Tibial nerve (tissue), 4 donors: ENCODE results near the gene FBLIM1. TPM values are rescaled to one million over a fixed set of nuclear protein-coding genes. Genes with fewer than 3 reads are reported as not detected.

Source experiments
- DNase-seq, 2 donors: peaks; one replicate each; pipeline ENCODE4 v3.0.0-alpha.2; 2019; ENCODE audit warnings: low spot score in 2 of 2
- H3K27ac ChIP-seq, 4 donors: fragments of 200-600 bp; sonication (generic) in 3 of 4; one replicate each; pipeline ENCODE4 v1.5.1; 2017 to 2019; ENCODE audit warnings: mild to moderate bottlenecking in 1 of 4
- H3K27me3 ChIP-seq, 2 donors: fragments of 200-600 bp; sonication (generic) in 1 of 2; one replicate each; pipeline versions ENCODE4 v1.5.1 to v1.6.0; 2017 to 2019
- H3K36me3 ChIP-seq, 3 donors: fragments of 200-600 bp; sonication (generic); one replicate each; pipeline ENCODE4 v1.5.1; 2018 to 2019
- H3K4me1 ChIP-seq, 4 donors: fragments of 200-600 bp; sonication (generic) in 3 of 4; one replicate each; pipeline ENCODE4 v1.5.1; 2017 to 2019
- H3K4me3 ChIP-seq, 4 donors: fragments of 200-600 bp; sonication (generic) in 3 of 4; one replicate each; pipeline ENCODE4 v1.5.1; 2017 to 2019; ENCODE audit warnings: mild to moderate bottlenecking in 1 of 4, moderate library complexity in 1 of 4
- H3K9me3 ChIP-seq, 4 donors: fragments of 200-600 bp; sonication (generic) in 3 of 4; one replicate each; pipeline ENCODE4 v1.5.1; 2017 to 2019
- CTCF ChIP-seq, 5 experiments: fragments of 200-600 bp in 3 of 5; fragments of 450-650 bp in 2 of 5; sonication (generic) in 3 of 5; IDR thresholded peaks; one replicate each; pipeline ENCODE4 v1.5.1; 2016 to 2019; ENCODE audit warnings: antibody characterized with exemption in 5 of 5, mild to moderate bottlenecking in 3 of 5, moderate library complexity in 2 of 5
- EP300 ChIP-seq, 2 donors: sonication (generic); formaldehyde crosslinking; IDR thresholded peaks; one replicate each; pipeline ENCODE4 v1.6.1; 2017; ENCODE audit warnings: antibody characterized with exemption in 2 of 2, mild to moderate bottlenecking in 1 of 2
- POLR2A ChIP-seq, 2 donors: fragments of 450-650 bp; IDR thresholded peaks; one replicate each; pipeline ENCODE4 v1.6.1; 2017; ENCODE audit warnings: antibody characterized with exemption in 2 of 2, mild to moderate bottlenecking in 2 of 2, moderate library complexity in 2 of 2
- WGBS, 2 donors: methylation state at CpG; one replicate each; pipeline ENCODE4 v1.1.5; 2018; 5-methylcytosine and 5-hydroxymethylcytosine counted together
- total RNA-seq, 4 donors: library from RNA; depleted of rRNA; stranded (reverse); fragments of >200 nt; gene quantifications; one replicate each; pipeline ENCODE4 v1.1.0, GENCODE V29; 2016

Gene FBLIM1
- total RNA-seq, 4 donors from 2014 or later, result 33.3 to 46.5 (median 44.1) TPM

GRCh38 chr1:15736038-15736891 lies 22.3 kb upstream of the FBLIM1 start, which contains the start of gene SLC25A34:
Gene SLC25A34 (plus strand): TSS chr1:15736258. CDS start chr1:15736486, 228 bp downstream.
- H3K4me1 ChIP-seq, result peaks cover 0 to 40% (median 13%) of the 10 kb centered on the region in 4 donors

GRCh38 chr1:15736892-15737261 lies 21.7 kb upstream of the FBLIM1 start:
- TF ChIP-seq EP300 (IDR thresholded peaks at IDR 0.05), result peak in 1 of 2 donors; percentile 39
- TF ChIP-seq POLR2A (IDR thresholded peaks at IDR 0.05), result no peak
- Histone ChIP-seq H3K27ac (peak overlapping the region; percentile 71 to 82 (median 76)), H3K4me1 (peaks cover 0 to 45% (median 14%) of the 10 kb centered on the region in 4 donors), H3K9me3 (no peaks in the 10 kb centered on the region), H3K36me3 (peaks cover 0 to 65% (median 16%) of the 10 kb centered on the region in 3 donors), H3K27me3 (no peaks in the 10 kb centered on the region), H3K4me3 (peak overlapping the region in 1 of 4 donors; percentile 5)
- DNase-seq, result no peak
- 42 to 48% methylated on average over 5 of the region's 6 CpGs for WGBS, 2 donors

More at GRCh38 chr1:15736038-15736891, 22.3 kb upstream of the FBLIM1 start, which contains the start of gene SLC25A34:
- Histone ChIP-seq H3K4me3 (peak within 1 kb of the TSS in 1 of 4 donors; percentile 5), H3K9me3 (no peaks in the 10 kb centered on the region), H3K27ac (peak within 1 kb of the TSS; percentile 71 to 82 (median 76)), H3K36me3 (peaks cover 0 to 71% (median 18%) of the 10 kb centered on the region in 3 donors), H3K27me3 (no peaks in the 10 kb centered on the region)
- no peak for DNase-seq
- no peak for TF ChIP-seq POLR2A (IDR thresholded peaks at IDR 0.05)
- TF ChIP-seq CTCF (IDR thresholded peaks at IDR 0.05), result no peak
- peak in 1 of 2 donors; percentile 38 for TF ChIP-seq EP300 (IDR thresholded peaks at IDR 0.05)
- WGBS, 2 donors, result 78 to 82% methylated on average over 16 to 34 of the region's 35 CpGs

- peak overlapping the region in 3 of 4 donors; percentile 71 to 82 (median 78) for H3K27ac ChIP-seq
- peaks cover 0 to 45% (median 14%) of the 10 kb centered on the region in 4 donors for H3K4me1 ChIP-seq
- TF ChIP-seq CTCF (IDR thresholded peaks at IDR 0.05) (no peak), POLR2A (IDR thresholded peaks at IDR 0.05) (no peak), EP300 (IDR thresholded peaks at IDR 0.05) (no peak)
- no peaks in the 10 kb centered on the region for H3K27me3 ChIP-seq
- WGBS, 2 donors, result 76 to 78% methylated on average over 14 to 20 of the region's 20 CpGs
- peaks cover 0 to 57% (median 13%) of the 10 kb centered on the region in 3 donors for H3K36me3 ChIP-seq
- DNase-seq, result no peak
- H3K4me3 ChIP-seq, result no peak overlapping the region
- no peaks in the 10 kb centered on the region for H3K9me3 ChIP-seq
Measured at GRCh38 chr1:15737324-15738319, 21.0 kb upstream of the FBLIM1 start.

GRCh38 chr1:15738416-15739113 lies 20.0 kb upstream of the FBLIM1 start:
- Histone ChIP-seq H3K9me3 (no peaks in the 10 kb centered on the region), H3K27ac (peak overlapping the region in 3 of 4 donors; percentile 53 to 82 (median 71)), H3K36me3 (peaks cover 0 to 48% (median 8%) of the 10 kb centered on the region in 3 donors), H3K27me3 (no peaks in the 10 kb centered on the region), H3K4me1 (peaks cover 0 to 45% (median 14%) of the 10 kb centered on the region in 4 donors), H3K4me3 (no peak overlapping the region)
- TF ChIP-seq EP300 (IDR thresholded peaks at IDR 0.05) (no peak), CTCF (IDR thresholded peaks at IDR 0.05) (no peak), POLR2A (IDR thresholded peaks at IDR 0.05) (no peak)
- no peak for DNase-seq
- 85 to 89% methylated on average over 8 to 14 of the region's 15 CpGs for whole genome bisulfite sequencing, 2 donors
